Renal cortex interstitium (tissue), 15 donors: ENCODE data around the gene TREML2. TPM values are rescaled to one million over a fixed set of nuclear protein-coding genes. Genes with fewer than 3 reads are reported as not detected.
"Not testable (repeated sequence)": the region's sequence is repeated elsewhere in the genome, so short reads cannot be mapped to it uniquely, and the experiment has no call there.

ENCODE experiments used
- DNase-seq, 11 donors: peaks; one replicate each; pipeline ENCODE4 v3.0.0-alpha.2; 2013; ENCODE audit warnings: low read depth in 9 of 11, low spot score in 4 of 11; ENCODE audit errors: extremely low read depth in 1 of 11
- long read RNA-seq, 16 experiments: transcript quantifications; one replicate each; lab custom pipeline, GENCODE V29; 2026
- polyA plus RNA-seq, 3 donors: library from polyadenylated mRNA; unstranded; fragments of 120-200 nt; gene quantifications; one replicate each; pipeline ENCODE4 v1.2.1, GENCODE V29; 2013; ENCODE audit not compliant: insufficient read length in 3 of 3

Gene TREML2
- polyA plus RNA-seq: under 1 TPM; 0.06 to 0.18 (median 0.16) TPM
- long read RNA-seq, donor 1: 0 reads
- long read RNA-seq, donor 2: 0 reads
- long read RNA-seq, donor 3: 0 reads
- long read RNA-seq, donor 4: 0 reads
- long read RNA-seq, donor 5: 0 reads
- long read RNA-seq, donor 6: 0 reads
- long read RNA-seq, donor 7: 0 reads
- long read RNA-seq, donor 8: 0 reads
- long read RNA-seq, donor 9: 0 reads
- long read RNA-seq, donor 10: 0 reads
- long read RNA-seq, donor 11: 0 reads
- long read RNA-seq, donor 12: 0 reads
- long read RNA-seq, donor 13: 0 reads
- long read RNA-seq, donor 14: 0 reads
- long read RNA-seq, donor 15: 0 reads
- long read RNA-seq, donor 16: 0 reads

GRCh38 chr6:41200901-41201763 lies at the start of gene TREML2:
Gene TREML2, minus strand, starts transcription at chr6:41201149. Its CDS starts 141 bp downstream, at chr6:41201008.
- DNase-seq: no peak

- no peak for DNase-seq
Measured at GRCh38 chr6:41247882-41248705, 47.1 kb upstream of the TREML2 start.

GRCh38 chr6:41247288-41247865 lies 46.4 kb upstream of the TREML2 start:
- DNase-seq: no peak

GRCh38 chr6:41246529-41246928 lies 45.6 kb upstream of the TREML2 start:
- DNase-seq: not testable (repeated sequence)

GRCh38 chr6:41239467-41240159 lies 38.7 kb upstream of the TREML2 start:
- no peak for DNase-seq

GRCh38 chr6:41237128-41237527 lies 36.2 kb upstream of the TREML2 start:
- no peak for DNase-seq

GRCh38 chr6:41236276-41236675 lies 35.3 kb upstream of the TREML2 start:
- DNase-seq: no peak

GRCh38 chr6:41232667-41233066 lies 31.7 kb upstream of the TREML2 start:
- DNase-seq: no peak

GRCh38 chr6:41231246-41231645 lies 30.3 kb upstream of the TREML2 start:
- DNase-seq: no peak

- DNase-seq: no peak
Measured at GRCh38 chr6:41229721-41230120, 28.8 kb upstream of the TREML2 start.

GRCh38 chr6:41228616-41229015 lies 27.7 kb upstream of the TREML2 start:
- no peak for DNase-seq

- DNase-seq: no peak
Measured at GRCh38 chr6:41228096-41228495, 27.1 kb upstream of the TREML2 start, which contains the start of gene TREML4. Gene TREML4, plus strand, starts transcription at chr6:41228349. Its CDS starts 79 bp downstream, at chr6:41228428.

- DNase-seq: peak in 9 of 11 donors; percentile 4 to 48 (median 17)
Measured at GRCh38 chr6:41226752-41227151, 25.8 kb upstream of the TREML2 start.

- no peak for DNase-seq
Measured at GRCh38 chr6:41224800-41225199, 23.9 kb upstream of the TREML2 start.

GRCh38 chr6:41222513-41222912 lies 21.6 kb upstream of the TREML2 start:
- no peak for DNase-seq

GRCh38 chr6:41222045-41222444 lies 21.1 kb upstream of the TREML2 start:
- DNase-seq: no peak

- no peak for DNase-seq
Measured at GRCh38 chr6:41216616-41217015, 15.7 kb upstream of the TREML2 start.

GRCh38 chr6:41215777-41216176 lies 14.8 kb upstream of the TREML2 start:
- DNase-seq: no peak
